Effector memory CD4-positive, alpha-beta T cell (primary cell): ENCODE measurements around the gene CSMD2.
"Not testable (repeated sequence)": the region's sequence is repeated elsewhere in the genome, so short reads cannot be mapped to it uniquely, and the experiment has no call there.

ENCODE experiments used
- DNase-seq, 3 donors: peaks; one replicate each; pipeline ENCODE4 v3.0.0-alpha.2; 2020
- H3K27ac ChIP-seq: 2 replicates; pipeline ENCODE4 v1.7.0; 2013; ENCODE audit warnings: mild to moderate bottlenecking, low read length, moderate library complexity; ENCODE audit not compliant: insufficient read depth, poor library complexity, severe bottlenecking
- H3K27me3 ChIP-seq: replicated peaks from 2 replicates; pipeline ENCODE4 v1.7.0; 2013; ENCODE audit warnings: mild to moderate bottlenecking, low read length; ENCODE audit not compliant: insufficient read depth, control insufficient read depth, poor library complexity, severe bottlenecking
- H3K36me3 ChIP-seq: 2 replicates; pipeline ENCODE4 v1.7.0; 2013; ENCODE audit warnings: mild to moderate bottlenecking, low read length, moderate library complexity; ENCODE audit not compliant: control insufficient read depth, insufficient read depth
- H3K4me1 ChIP-seq: 2 replicates; pipeline ENCODE4 v1.7.0; 2013; ENCODE audit warnings: low read length, mild to moderate bottlenecking; ENCODE audit not compliant: control insufficient read depth, insufficient read depth, poor library complexity, severe bottlenecking
- H3K4me3 ChIP-seq: 2 replicates; pipeline ENCODE4 v1.7.0; 2013; ENCODE audit warnings: low read length, low read depth, mild to moderate bottlenecking; ENCODE audit not compliant: insufficient read depth, poor library complexity, severe bottlenecking
- H3K9me3 ChIP-seq: 2 replicates; pipeline ENCODE4 v1.7.0; 2013; ENCODE audit warnings: mild to moderate bottlenecking, low read length, moderate library complexity; ENCODE audit not compliant: control insufficient read depth

The CSMD2 gene

GRCh38 chr1:34034036-34034435, 131.0 kb downstream of the CSMD2 start:
- Histone ChIP-seq H3K27ac (no peak overlapping the region), H3K27me3 (no peaks in the 10 kb centered on the region), H3K9me3 (no peaks in the 10 kb centered on the region), H3K36me3 (no peaks in the 10 kb centered on the region), H3K4me3 (no peak overlapping the region), H3K4me1 (no peaks in the 10 kb centered on the region)
- DNase-seq: no peak

GRCh38 chr1:34029954-34030353, 135.1 kb downstream of the CSMD2 start:
- no peaks in the 10 kb centered on the region for H3K4me1 ChIP-seq
- no peak overlapping the region for H3K27ac ChIP-seq
- H3K4me3 ChIP-seq: no peak overlapping the region
- DNase-seq: no peak
- H3K27me3 ChIP-seq: no peaks in the 10 kb centered on the region
- H3K36me3 ChIP-seq: no peaks in the 10 kb centered on the region
- H3K9me3 ChIP-seq: no peaks in the 10 kb centered on the region

DNA sequence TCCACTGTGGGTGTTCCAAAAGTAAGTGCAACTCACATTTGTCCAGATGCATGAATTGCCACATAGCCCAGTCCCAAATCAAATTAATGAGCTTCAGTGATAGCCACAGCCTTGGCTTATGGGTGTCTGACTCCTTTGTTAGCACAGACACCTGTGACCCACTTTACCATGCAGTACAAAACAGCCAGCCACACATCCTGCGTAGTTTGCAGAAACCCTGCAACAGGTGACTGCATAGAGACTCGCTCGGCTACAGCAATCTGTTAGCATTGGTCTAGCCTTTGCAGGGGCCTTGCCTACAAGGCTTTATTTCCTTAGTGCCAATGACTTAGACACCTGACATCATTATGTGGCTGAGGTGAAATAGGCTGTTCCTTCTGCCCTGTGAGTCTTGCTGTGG, 135.5 kb downstream of the CSMD2 start:
- DNase-seq: no peak
- Histone ChIP-seq H3K36me3 (no peaks in the 10 kb centered on the region), H3K9me3 (no peaks in the 10 kb centered on the region), H3K27me3 (no peaks in the 10 kb centered on the region), H3K4me3 (no peak overlapping the region), H3K27ac (no peak overlapping the region), H3K4me1 (no peaks in the 10 kb centered on the region)

DNA sequence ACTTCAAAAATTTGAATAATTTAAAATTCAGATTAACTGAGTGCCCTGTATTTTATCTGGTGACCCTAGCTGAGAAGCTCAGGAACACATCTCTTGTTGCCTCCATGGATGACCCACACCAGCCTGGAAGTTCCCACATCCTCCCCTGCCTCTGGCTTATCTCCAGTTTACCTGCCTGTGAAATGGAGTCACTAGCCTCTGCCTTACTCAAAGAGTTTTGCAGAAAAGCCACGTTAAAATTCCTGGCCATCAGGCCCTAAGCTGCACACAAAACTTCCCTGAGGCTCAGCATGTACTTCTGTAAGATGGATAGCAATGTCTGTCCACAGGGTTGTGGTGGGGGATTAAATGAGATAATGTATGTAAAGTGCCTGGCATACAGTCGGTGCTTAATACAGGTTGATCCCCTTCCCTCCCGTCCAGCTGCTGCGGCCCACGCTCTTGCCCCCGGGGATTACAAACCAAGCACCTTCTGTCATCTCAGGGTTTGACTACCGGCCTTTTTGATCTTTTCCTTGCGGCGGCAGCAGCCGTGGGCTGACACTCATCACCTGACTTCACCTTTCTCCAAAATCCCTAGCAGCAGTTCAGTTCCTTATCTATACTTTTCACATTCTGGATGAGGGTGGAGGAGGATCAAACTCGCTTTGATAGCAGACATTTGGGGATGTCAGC, 136.5 kb downstream of the CSMD2 start:
- DNase-seq: no peak
- Histone ChIP-seq H3K27ac (no peak overlapping the region), H3K4me3 (no peak overlapping the region)

GRCh38 chr1:34025675-34026074, 139.4 kb downstream of the CSMD2 start:
- Histone ChIP-seq H3K27me3 (no peaks in the 10 kb centered on the region), H3K4me3 (no peak overlapping the region), H3K27ac (no peak overlapping the region), H3K9me3 (no peaks in the 10 kb centered on the region), H3K4me1 (no peaks in the 10 kb centered on the region), H3K36me3 (no peaks in the 10 kb centered on the region)
- DNase-seq: no peak

More for the DNA sequence above, 136.5 kb downstream of the CSMD2 start:
- Histone ChIP-seq H3K36me3 (no peaks in the 10 kb centered on the region), H3K4me1 (no peaks in the 10 kb centered on the region), H3K27me3 (no peaks in the 10 kb centered on the region), H3K9me3 (no peaks in the 10 kb centered on the region)

- no peaks in the 10 kb centered on the region for H3K27me3 ChIP-seq
- no peaks in the 10 kb centered on the region for H3K4me1 ChIP-seq
- H3K36me3 ChIP-seq: no peaks in the 10 kb centered on the region
- H3K4me3 ChIP-seq: no peak overlapping the region
- no peak for DNase-seq
- no peaks in the 10 kb centered on the region for H3K9me3 ChIP-seq
- no peak overlapping the region for H3K27ac ChIP-seq
Measured at GRCh38 chr1:34024485-34024884, 140.5 kb downstream of the CSMD2 start.

GRCh38 chr1:34019741-34020552, 145.1 kb downstream of the CSMD2 start:
- no peak overlapping the region for H3K4me3 ChIP-seq
- H3K27me3 ChIP-seq: no peaks in the 10 kb centered on the region
- H3K36me3 ChIP-seq: no peaks in the 10 kb centered on the region
- DNase-seq: no peak
- no peaks in the 10 kb centered on the region for H3K4me1 ChIP-seq
- no peaks in the 10 kb centered on the region for H3K9me3 ChIP-seq
- no peak overlapping the region for H3K27ac ChIP-seq

DNA sequence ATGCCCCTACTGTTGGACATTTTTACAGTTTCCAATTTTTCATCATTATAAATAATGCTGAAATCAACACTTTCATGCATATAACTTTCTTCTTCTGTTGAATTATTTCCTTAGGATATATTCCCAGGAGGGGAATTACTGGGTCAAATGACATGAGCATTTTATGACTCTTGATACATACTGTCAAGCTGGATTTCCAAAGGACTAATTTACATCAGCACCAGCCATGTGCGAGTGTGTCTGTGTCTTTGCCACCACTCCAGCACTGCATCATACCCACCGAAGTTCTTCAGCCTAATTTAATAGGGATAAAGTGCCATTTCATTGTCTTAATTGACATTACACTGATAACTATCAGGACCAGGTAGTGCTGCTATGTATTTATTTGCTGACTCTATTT, 146.7 kb downstream of the CSMD2 start:
- no peaks in the 10 kb centered on the region for H3K4me1 ChIP-seq
- H3K9me3 ChIP-seq: no peaks in the 10 kb centered on the region
- H3K36me3 ChIP-seq: no peaks in the 10 kb centered on the region
- DNase-seq: no peak
- H3K27me3 ChIP-seq: no peaks in the 10 kb centered on the region
- no peak overlapping the region for H3K27ac ChIP-seq
- no peak overlapping the region for H3K4me3 ChIP-seq

- H3K27me3 ChIP-seq, H3K27ac ChIP-seq, H3K36me3 ChIP-seq, H3K4me3 ChIP-seq, H3K4me1 ChIP-seq, DNase-seq, H3K9me3 ChIP-seq: not testable (repeated sequence)
Measured at GRCh38 chr1:34016281-34016680, 148.7 kb downstream of the CSMD2 start.

- Histone ChIP-seq H3K4me1 (no peaks in the 10 kb centered on the region), H3K4me3 (no peak overlapping the region), H3K27ac (no peak overlapping the region), H3K36me3 (no peaks in the 10 kb centered on the region), H3K9me3 (no peaks in the 10 kb centered on the region), H3K27me3 (no peaks in the 10 kb centered on the region)
- DNase-seq: no peak
Measured at GRCh38 chr1:34013958-34014737, 150.9 kb downstream of the CSMD2 start.
